GM19397 (cell line): ENCODE measurements around the gene POLD4.

ENCODE experiments used
- ATAC-seq: cut with Tn5 transposase; IDR thresholded peaks from one replicate; pipeline ENCODE4 v1.9.1; 2021; ENCODE audit warnings: mild to moderate bottlenecking, moderate library complexity; ENCODE audit not compliant: unreplicated experiment

Gene POLD4

DNA sequence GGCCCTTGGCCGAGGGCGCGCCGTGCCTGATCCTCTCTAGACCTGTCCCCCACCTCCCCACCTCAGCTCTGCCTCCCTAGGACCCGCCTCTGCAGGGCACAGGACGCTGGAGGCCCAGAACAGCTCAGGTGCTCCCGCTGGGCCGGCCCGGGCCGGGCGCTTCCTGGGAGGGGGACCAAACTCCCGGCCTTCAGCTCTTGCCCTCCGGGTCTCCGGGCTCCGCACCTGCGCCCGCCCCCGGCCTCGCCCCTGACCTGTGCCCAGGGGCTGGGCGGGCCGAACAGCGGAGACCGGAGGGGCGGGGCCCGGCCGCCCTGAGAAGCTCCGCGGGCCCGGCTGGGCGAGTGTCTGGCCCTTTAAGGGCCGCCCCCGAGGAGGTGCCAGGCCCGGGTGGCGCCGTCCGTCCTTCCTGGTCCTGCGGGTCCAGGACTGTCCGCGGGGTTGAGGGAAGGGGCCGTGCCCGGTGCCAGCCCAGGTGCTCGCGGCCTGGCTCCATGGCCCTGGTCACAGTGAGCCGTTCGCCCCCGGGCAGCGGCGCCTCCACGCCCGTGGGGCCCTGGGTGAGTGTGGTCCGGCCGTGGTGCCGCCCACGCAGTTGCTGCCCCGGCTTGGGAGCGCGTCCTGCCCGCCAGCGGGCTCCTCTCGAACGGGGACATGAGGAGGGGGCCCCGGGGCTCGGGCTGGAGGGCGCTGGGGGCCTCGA is 50.1 kb downstream of the POLD4 start, which contains the start of gene SSH3:
Gene SSH3, plus strand, starts transcription at position 399 of the 703 bp plus-strand sequence. Its CDS starts 96 bp downstream, at position 495.
- no peak for ATAC-seq

- ATAC-seq, result no peak
Measured at GRCh38 chr11:67302571-67303131, 50.7 kb downstream of the POLD4 start.

DNA sequence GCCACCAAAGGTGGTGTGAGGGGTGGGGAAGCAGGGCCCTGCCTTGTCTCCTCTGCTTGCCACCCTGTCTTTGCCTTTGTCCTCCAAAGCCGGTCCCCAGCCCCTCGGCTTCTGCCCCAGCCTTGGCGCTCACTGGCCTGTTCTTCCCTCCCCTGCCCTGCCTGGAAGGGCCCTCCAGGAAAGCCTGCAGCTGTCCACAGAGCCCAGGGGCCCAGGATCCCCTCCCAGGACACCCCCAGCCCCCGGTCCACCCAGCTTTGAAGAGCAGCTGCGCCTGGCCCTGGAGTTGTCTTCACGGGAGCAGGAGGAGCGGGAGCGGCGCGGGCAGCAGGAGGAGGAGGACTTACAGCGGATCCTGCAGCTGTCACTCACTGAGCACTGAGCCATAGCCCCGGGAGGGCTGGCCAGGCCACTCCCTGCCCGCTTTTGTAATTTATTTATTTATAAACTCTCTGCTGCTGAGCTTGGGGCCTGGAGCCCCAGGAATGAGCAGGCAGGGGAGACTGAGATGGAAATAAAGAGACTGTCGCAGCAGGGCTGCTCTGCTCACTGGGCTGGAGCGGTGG is 51.3 kb downstream of the POLD4 start:
- no peak for ATAC-seq

GRCh38 chr11:67301313-67301921 is 51.9 kb downstream of the POLD4 start:
- no peak for ATAC-seq
